CD4-positive, alpha-beta T cell treated with Interleukin-2 at 100 ng/mL for 4 hours (primary cell): ENCODE results near the gene C1QL4.
A peak's percentile ranks its signal among the peaks of the same experiment; 100 is the strongest.
"Not testable (repeated sequence)": the region's sequence is repeated elsewhere in the genome, so short reads cannot be mapped to it uniquely, and the experiment has no call there.

ENCODE experiments used
- DNase-seq: peaks from one replicate; pipeline ENCODE4 v3.0.0-alpha.2; 2020; ENCODE audit warnings: low spot score

Gene C1QL4

GRCh38 chr12:49333778-49334177 is 3.2 kb downstream of the C1QL4 start:
- not testable (repeated sequence) for DNase-seq

DNA sequence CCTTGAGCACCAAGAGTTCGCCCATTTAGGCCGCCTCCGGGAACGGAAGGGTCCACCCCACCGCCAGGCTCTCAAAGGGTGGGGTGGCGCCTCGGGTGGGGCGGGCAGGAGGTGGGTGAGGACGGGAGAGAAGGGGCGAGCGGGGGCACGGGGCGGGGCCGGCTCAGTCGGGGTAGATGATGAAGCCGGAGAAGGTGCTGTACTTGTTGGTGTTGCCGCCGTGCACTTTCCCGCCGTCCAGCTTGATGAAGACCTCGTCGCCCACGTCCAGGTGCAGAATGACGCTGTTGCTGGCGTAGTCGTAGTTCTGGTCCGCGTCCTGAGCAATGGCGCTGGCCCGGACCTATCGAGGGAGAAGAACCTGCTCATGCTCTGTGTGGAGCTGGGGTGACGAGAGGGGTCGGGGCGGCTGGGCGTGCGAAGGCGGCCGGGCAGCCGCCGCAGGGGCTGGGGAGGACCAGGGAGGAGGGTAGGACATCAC is 4.1 kb downstream of the C1QL4 start:
- DNase-seq, result no peak

- DNase-seq, result no peak
Measured at GRCh38 chr12:49332441-49332861, 4.5 kb downstream of the C1QL4 start.

GRCh38 chr12:49331380-49332222 is 5.4 kb downstream of the C1QL4 start:
- DNase-seq, result no peak

GRCh38 chr12:49330631-49331379 is 6.2 kb downstream of the C1QL4 start:
- DNase-seq, result no peak

- no peak for DNase-seq
Measured at GRCh38 chr12:49330032-49330619, 6.9 kb downstream of the C1QL4 start.

- DNase-seq, result no peak
Measured at GRCh38 chr12:49328816-49329215, 8.2 kb downstream of the C1QL4 start.

- DNase-seq, result no peak
Measured at GRCh38 chr12:49327887-49328286, 9.1 kb downstream of the C1QL4 start.

- no peak for DNase-seq
Measured at GRCh38 chr12:49327368-49327767, 9.6 kb downstream of the C1QL4 start.

GRCh38 chr12:49325606-49326005 is 11.4 kb downstream of the C1QL4 start:
- no peak for DNase-seq

DNA sequence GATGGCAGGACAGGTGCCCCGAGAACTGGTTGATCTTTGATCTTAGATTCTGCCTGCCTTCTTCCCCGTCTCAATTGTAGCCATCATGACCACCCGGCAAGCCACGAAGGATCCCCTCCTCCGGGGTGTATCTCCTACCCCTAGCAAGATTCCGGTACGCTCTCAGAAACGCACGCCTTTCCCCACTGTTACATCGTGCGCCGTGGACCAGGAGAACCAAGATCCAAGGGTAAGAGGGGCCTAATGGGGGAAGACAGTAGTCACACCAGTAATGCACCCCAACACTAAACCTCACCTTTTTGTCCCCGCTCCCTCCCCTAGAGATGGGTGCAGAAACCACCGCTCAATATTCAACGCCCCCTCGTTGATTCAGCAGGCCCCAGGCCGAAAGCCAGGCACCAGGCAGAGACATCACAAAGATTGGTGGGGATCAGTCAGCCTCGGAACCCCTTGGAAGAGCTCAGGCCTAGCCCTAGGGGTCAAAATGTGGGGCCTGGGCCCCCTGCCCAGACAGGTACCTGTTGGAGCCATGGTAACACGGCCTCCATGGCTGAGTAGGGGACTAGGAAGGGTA is 13.4 kb downstream of the C1QL4 start:
- DNase-seq, result no peak

DNA sequence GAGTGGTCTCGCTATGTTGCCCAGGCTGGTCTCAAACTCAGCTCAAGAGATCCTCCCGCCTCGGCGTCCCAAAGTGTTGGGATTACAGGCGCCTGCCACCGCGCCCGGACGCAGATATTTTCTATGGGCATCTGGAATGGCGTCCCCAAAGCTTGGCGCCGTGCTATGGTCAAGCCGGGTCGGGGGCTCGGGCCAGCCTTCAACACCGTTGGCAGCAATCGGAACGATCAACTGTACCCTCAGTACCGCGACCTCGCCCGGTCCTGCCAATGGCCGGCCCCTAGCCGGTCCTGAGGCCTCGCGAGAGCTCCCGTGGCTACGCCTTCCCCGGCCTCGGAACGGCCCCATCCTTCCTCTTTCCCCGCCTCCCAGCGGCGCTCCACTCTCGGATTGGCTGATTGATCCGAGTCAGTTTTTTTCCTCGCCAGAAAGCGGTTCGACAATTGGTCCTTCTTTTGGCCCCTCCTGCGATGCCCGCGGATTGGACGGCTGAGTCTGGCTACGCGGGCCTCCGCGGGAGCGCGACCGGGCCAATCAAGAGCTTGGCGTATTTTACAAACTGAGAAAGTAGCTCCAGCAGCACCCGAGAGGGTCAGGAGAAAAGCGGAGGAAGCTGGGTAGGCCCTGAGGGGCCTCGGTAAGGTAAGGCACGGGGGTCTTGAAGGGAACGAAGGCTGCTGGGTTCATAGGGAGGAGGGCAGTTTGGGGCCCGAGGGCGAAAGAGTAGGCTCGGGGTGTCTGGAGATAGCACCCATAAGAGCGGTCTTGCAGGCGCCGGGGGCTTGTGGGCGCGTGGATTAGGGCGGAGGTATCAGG is 14.1 kb downstream of the C1QL4 start, which contains the start of gene TROAP:
TSS of gene TROAP (plus strand) at position 548 of the 816 bp plus-strand sequence. CDS start 354 bp downstream, outside the sequence.
- peak; percentile 99 for DNase-seq

DNA sequence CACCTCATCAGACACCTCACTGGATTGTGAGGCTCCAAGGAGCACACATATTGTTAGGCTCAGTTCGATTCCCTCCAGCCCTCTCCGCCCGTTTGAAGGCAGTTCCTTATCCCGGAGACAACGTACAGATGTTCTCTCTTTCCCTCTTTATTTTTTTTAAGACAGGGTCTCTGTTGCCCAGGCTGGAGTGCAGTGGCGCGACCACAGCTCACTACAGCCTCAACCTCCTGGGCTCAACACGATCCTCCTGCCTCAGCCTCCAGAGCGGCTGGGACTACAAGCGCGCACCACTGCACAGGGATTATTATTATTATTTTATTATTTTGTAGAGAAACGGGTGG is 14.7 kb downstream of the C1QL4 start:
- no peak for DNase-seq

GRCh38 chr12:49320411-49321103 is 16.4 kb downstream of the C1QL4 start:
- not testable (repeated sequence) for DNase-seq

GRCh38 chr12:49317118-49317517 is 19.9 kb downstream of the C1QL4 start:
- not testable (repeated sequence) for DNase-seq

DNA sequence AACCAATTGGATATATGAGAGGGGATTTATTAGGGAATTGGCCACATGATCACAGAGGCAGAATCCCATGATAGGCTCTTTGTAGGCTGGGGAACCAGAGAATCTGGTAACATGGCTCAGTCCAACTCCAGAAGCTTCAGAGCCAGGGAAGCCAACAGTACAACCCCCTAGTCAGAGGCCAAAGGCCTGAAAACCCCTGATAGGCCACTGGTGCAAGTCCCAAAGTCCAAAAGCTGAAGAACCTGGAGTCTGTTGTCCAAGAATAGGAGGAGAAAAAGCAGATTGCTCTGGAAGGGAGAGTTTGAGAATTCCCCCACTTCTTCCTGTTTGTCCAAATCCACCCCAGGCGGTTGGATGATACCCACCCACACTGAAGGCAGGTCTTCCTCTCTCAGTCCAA is 22.2 kb downstream of the C1QL4 start:
- DNase-seq, result no peak

DNA sequence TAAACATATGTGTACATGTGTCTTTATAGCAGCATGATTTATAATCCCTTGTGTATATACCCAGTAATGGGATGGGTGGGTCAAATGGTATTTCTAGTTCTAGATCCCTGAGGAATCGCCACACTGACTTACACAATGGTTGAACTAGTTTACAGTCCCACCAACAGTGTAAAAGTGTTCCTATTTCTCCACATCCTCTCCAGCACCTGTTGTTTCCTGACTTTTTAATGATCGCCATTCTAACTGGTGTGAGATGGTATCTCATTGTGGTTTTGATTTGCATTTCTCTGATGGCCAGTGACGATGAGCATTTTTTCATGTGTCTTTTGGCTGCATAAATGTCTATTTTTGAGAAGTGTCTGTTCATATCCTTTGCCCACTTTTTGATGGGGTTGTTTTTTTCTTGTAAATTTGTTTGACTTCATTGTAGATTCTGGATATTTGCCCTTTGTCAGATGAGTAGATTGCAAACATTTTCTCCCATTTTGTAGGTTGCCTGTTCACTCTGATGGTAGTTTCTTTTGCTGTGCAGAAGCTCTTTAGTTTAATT is 26.5 kb downstream of the C1QL4 start:
- DNase-seq, result not testable (repeated sequence)

DNA sequence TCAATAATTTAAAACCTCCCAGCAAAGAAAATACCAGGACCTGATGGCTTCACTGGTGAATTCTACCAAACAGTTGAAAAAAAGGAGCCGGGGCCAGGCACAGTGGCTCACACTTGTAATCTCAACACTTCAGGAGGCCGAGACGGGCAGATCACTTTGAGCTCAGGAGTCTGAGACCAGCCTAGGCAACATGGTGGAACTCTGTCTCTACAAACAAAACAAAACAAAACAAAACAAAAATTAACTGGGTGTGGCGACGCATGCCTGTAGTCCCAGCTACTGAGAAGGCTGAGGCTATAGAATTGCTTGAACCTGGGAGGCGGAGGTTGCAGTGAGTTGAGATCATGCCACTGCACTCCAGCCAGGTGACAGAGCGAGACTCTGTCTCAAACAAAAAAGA is 27.6 kb downstream of the C1QL4 start:
- no peak for DNase-seq

- no peak for DNase-seq
Measured at GRCh38 chr12:49305762-49306510, 31.1 kb downstream of the C1QL4 start.

GRCh38 chr12:49304161-49304560 is 32.8 kb downstream of the C1QL4 start:
- no peak for DNase-seq
